ENCODE measurements around the gene BCO2. TPM values are rescaled to one million over a fixed set of nuclear protein-coding genes. Genes with fewer than 3 reads are reported as not detected.

The BCO2 gene
- total and polyA plus RNA-seq, 11 donors = 51.8 to 126 (median 80.7) TPM

DNA sequence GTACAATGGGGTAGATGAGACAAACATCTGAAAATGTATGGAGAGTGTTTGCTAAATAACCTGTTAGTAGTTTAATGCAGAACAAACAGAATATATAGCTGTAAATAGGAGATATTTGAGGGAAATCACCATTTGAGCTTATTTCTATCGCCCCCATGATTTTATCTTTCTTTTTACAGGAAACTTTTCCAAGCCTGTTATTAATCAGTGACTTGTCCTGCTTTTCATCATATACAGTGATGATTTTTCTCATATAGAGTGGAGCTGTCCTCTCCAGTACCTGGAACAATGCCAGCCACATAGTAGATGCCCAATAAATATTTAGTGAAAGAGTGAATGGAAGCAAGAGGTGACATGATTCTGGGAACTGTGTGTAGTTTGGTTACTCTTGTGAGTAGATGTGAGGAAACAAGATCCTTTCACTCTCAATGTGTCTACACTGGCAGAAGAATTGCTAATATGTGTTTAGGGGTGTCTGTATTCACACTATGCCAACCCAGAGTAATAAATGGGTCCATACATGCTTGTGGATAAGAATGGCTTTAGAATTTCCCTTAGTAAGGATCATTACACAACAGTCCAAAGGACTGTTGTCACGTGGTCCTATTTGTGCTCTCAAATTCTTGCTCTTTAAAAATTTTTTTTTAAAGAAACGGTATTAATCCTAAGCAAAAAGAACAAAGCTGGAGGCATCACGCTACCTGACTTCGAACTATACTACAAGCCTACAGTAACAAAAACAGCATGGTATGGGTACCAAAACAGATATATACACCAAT is 48.6 kb downstream of the BCO2 start:
- Histone ChIP-seq H3K9me3 (no peaks in the 10 kb centered on the region), H3K36me3 (peaks cover 0 to 27% (median 5%) of the 10 kb centered on the region in 9 donors), H3K4me1 (peaks cover 0 to 18% (median 7%) of the 10 kb centered on the region in 12 donors), H3K27ac (no peak overlapping the region), H3K27me3 (no peaks in the 10 kb centered on the region), H3K4me3 (no peak overlapping the region)
- DNase-seq (no peak), ATAC-seq (no peak)
- no peak for TF ChIP-seq POLR2A (IDR thresholded peaks at IDR 0.05)
- TF ChIP-seq, protein P1, sequence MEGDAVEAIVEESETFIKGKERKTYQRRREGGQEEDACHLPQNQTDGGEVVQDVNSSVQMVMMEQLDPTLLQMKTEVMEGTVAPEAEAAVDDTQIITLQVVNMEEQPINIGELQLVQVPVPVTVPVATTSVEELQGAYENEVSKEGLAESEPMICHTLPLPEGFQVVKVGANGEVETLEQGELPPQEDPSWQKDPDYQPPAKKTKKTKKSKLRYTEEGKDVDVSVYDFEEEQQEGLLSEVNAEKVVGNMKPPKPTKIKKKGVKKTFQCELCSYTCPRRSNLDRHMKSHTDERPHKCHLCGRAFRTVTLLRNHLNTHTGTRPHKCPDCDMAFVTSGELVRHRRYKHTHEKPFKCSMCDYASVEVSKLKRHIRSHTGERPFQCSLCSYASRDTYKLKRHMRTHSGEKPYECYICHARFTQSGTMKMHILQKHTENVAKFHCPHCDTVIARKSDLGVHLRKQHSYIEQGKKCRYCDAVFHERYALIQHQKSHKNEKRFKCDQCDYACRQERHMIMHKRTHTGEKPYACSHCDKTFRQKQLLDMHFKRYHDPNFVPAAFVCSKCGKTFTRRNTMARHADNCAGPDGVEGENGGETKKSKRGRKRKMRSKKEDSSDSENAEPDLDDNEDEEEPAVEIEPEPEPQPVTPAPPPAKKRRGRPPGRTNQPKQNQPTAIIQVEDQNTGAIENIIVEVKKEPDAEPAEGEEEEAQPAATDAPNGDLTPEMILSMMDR (IDR thresholded peaks at IDR 0.05) = no peak
- intact Hi-C loops (cut with DNase I) = loop anchor here in 2 of 10 donors (10.0 kb wide), 2 partner anchors 331 to 1061 kb away; no protein-coding TSS in a partner anchor
- WGBS, 4 donors = 89 to 90% (median 89%) methylated on average over 5 of the region's 5 CpGs

DNA sequence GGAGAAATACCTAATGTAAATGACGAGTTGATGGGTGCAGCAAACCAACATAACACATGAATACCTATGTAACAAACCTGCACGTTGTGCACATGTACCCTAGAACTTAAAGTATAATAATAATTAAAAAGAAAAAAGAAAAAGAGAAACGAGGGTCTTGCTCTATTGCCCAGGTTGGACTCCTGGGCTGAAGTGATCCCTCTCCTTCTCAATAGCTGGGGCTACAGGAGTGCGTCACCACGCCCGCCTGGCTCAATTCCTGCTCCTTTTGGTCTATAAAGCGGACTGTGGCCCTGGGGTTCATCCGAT is 50.4 kb downstream of the BCO2 start:
- no peak for ATAC-seq
- H3K27ac ChIP-seq = peak overlapping the region; percentile 87 to 100 (median 98)
- H3K4me1 ChIP-seq = peaks cover 0 to 17% (median 7%) of the 10 kb centered on the region in 12 donors
- intact Hi-C loops (cut with DNase I) = loop anchor here in 3 of 10 donors (2.0 to 10.0 kb wide), 3 partner anchors 55 to 1059 kb away; no protein-coding TSS in a partner anchor
- 15 to 41% (median 25%) methylated on average over 8 of the region's 8 CpGs for WGBS, 4 donors
- no peaks in the 10 kb centered on the region for H3K9me3 ChIP-seq
- H3K4me3 ChIP-seq = peak overlapping the region; percentile 52 to 91 (median 86)
- H3K27me3 ChIP-seq = no peaks in the 10 kb centered on the region
- no peak for DNase-seq
- peaks cover 0 to 32% (median 23%) of the 10 kb centered on the region in 9 donors for H3K36me3 ChIP-seq
- TF ChIP-seq POLR2A (IDR thresholded peaks at IDR 0.05) = no peak
- TF ChIP-seq, protein P1 (IDR thresholded peaks at IDR 0.05) = no peak

- ATAC-seq = peak; percentile 96 to 98 (median 98)
- H3K27me3 ChIP-seq = no peaks in the 10 kb centered on the region
- 0 to 1% (median 0%) methylated on average over 20 to 70 of the region's 70 CpGs for whole genome bisulfite sequencing, 4 donors
- peaks cover 0 to 17% (median 7%) of the 10 kb centered on the region in 12 donors for H3K4me1 ChIP-seq
- H3K36me3 ChIP-seq = peaks cover 0 to 34% (median 28%) of the 10 kb centered on the region in 9 donors
- peak within 1 kb of the TSS; percentile 87 to 100 (median 98) for H3K27ac ChIP-seq
- peak within 1 kb of the TSS; percentile 52 to 91 (median 86) for H3K4me3 ChIP-seq
- intact Hi-C loops (cut with DNase I) = loop anchor here in 3 of 10 donors (2.0 to 10.0 kb wide), 3 partner anchors 55 to 1059 kb away; no protein-coding TSS in a partner anchor
- TF ChIP-seq, protein P1 (IDR thresholded peaks at IDR 0.05) = no peak
- TF ChIP-seq POLR2A (IDR thresholded peaks at IDR 0.05) = peak in 1 of 2 donors; percentile 89
- peak; percentile 89 to 94 (median 91) for DNase-seq
- no peaks in the 10 kb centered on the region for H3K9me3 ChIP-seq
These were observed 50.9 kb downstream of the BCO2 start, which contains the start of gene PTS for GRCh38 chr11:112226062-112226830. Gene PTS (plus strand): TSS chr11:112226428. CDS start chr11:112226444, 16 bp downstream.

All from heart left ventricle (tissue), 16 donors.